K562 (cell line): ENCODE data around the gene ZNF213. TPM values are rescaled to one million over a fixed set of nuclear protein-coding genes. Genes with fewer than 3 reads are reported as not detected.

Source experiments
- CHCHD3 ChIP-seq: fragments of 250-450 bp; sonication (Bioruptor Pico); IDR thresholded peaks from 2 replicates; pipeline ENCODE4 v2.1.2; 2022; ENCODE audit warnings: mild to moderate bottlenecking
- MXI1 ChIP-seq: IDR thresholded peaks from 2 replicates; pipeline ENCODE4 v1.6.1; 2011; ENCODE audit warnings: low read depth, mild to moderate bottlenecking, improper control_type of control experiment, low read length
- NFRKB ChIP-seq: fragments of 450-650 bp; IDR thresholded peaks from 2 replicates; pipeline ENCODE4 v1.6.1; 2016; ENCODE audit warnings: low read depth
- REST ChIP-seq, 2 experiments: fragments of 450-650 bp; formaldehyde crosslinking in 1 of 2; IDR thresholded peaks; 2 replicates each; pipeline versions ENCODE4 v1.4.0 to v1.6.1; 2014 to 2020; ENCODE audit warnings: mild to moderate bottlenecking in 2 of 2, borderline replicate concordance in 1 of 2, low read depth in 1 of 2
- ZBTB7A ChIP-seq: IDR thresholded peaks from 2 replicates; pipeline ENCODE4 v1.6.1; 2011; ENCODE audit warnings: low read depth, mild to moderate bottlenecking, low read length, moderate library complexity, borderline replicate concordance; ENCODE audit not compliant: control insufficient read depth
- ZFP36 ChIP-seq: fragments of 150-350 bp; IDR thresholded peaks from 2 replicates; pipeline ENCODE4 v1.6.1; 2018; ENCODE audit warnings: low read length, low read depth; ENCODE audit not compliant: partially characterized antibody
- ZNF384 ChIP-seq: IDR thresholded peaks from 2 replicates; pipeline ENCODE4 v1.6.1; 2012; ENCODE audit warnings: low read depth, low read length, improper control_type of control experiment
- polyA plus RNA-seq, 8 experiments: library from polyadenylated mRNA; depleted of rRNA in 4 of 8; stranded (reverse) in 5 of 8; unstranded in 3 of 8; fragments of >200 nt; fragmentation: Nextera tagmentation in 2 of 8; fragmentation: Illumina TruSeq in 1 of 8; extraction: Ambion mirVana in 2 of 8; extraction: Trizol in 1 of 8; gene quantifications; 2 replicates each; pipeline versions ENCODE4 v1.2.1 to v1.2.3, GENCODE V29; 2011 to 2014; ENCODE audit warnings: inconsistent platforms in 1 of 8, missing spikeins in 1 of 8
- total RNA-seq, 7 experiments: library from RNA; depleted of rRNA in 6 of 7; stranded (reverse); fragments of >200 nt in 6 of 7; fragmentation: Illumina TruSeq in 2 of 7; extraction: Trizol in 2 of 7; gene quantifications; 2 replicates each; pipeline versions ENCODE4 v1.2.1 to v1.2.3, GENCODE V29; 2011 to 2021; ENCODE audit warnings: low replicate concordance in 1 of 7
- TF ChIP-seq, protein P1 (sequence below): fragments of 250-450 bp; sonication (Bioruptor Pico); IDR thresholded peaks from 2 replicates; pipeline ENCODE4 v1.5.1; 2021; ENCODE audit warnings: mild to moderate bottlenecking

ZNF213 gene
- total and polyA plus RNA-seq, 9 of the 15 experiments (the other 6 are each of a cell fraction or from before 2014, with no cell fraction given): 0.49 to 10.0 (median 1.8) TPM

- TF ChIP-seq REST (IDR thresholded peaks at IDR 0.05; ENCODE audit: borderline replicate concordance): no peak
- no peak for TF ChIP-seq REST (CRISPR knock-in tag; IDR thresholded peaks at IDR 0.05; ENCODE audit: low read depth)
- peak; percentile 98 for TF ChIP-seq ZNF384
- TF ChIP-seq CHCHD3 (CRISPR knock-in tag): no peak
- TF ChIP-seq, protein P1, sequence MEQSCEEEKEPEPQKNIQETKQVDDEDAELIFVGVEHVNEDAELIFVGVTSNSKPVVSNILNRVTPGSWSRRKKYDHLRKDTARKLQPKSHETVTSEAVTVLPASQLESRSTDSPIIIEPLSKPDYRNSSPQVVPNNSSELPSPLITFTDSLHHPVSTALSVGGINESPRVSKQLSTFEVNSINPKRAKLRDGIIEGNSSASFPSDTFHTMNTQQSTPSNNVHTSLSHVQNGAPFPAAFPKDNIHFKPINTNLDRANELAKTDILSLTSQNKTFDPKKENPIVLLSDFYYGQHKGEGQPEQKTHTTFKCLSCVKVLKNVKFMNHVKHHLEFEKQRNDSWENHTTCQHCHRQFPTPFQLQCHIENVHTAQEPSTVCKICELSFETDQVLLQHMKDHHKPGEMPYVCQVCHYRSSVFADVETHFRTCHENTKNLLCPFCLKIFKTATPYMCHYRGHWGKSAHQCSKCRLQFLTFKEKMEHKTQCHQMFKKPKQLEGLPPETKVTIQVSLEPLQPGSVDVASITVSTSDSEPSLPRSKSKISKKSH (CRISPR knock-in tag): no peak
- no peak for TF ChIP-seq ZFP36
- TF ChIP-seq MXI1: 0 out of 2 replicates have a peak, but pooled peaks have one; percentile 42
- no peak for TF ChIP-seq NFRKB
- peak; percentile 89; the same call in 1 of the 2 replicates for TF ChIP-seq ZBTB7A
Measured at GRCh38 chr16:3158510-3159314, 23.9 kb downstream of the ZNF213 start (continued).
